ENCODE measurements around the gene TAF3.

- TF ChIP-seq POLR2A (IDR thresholded peaks at IDR 0.05) (peak; percentile 34), POLR2AphosphoS5 (IDR thresholded peaks at IDR 0.05) (peak in 2 of 3 donors; percentile 69 to 74)
- TF ChIP-seq, protein P1, sequence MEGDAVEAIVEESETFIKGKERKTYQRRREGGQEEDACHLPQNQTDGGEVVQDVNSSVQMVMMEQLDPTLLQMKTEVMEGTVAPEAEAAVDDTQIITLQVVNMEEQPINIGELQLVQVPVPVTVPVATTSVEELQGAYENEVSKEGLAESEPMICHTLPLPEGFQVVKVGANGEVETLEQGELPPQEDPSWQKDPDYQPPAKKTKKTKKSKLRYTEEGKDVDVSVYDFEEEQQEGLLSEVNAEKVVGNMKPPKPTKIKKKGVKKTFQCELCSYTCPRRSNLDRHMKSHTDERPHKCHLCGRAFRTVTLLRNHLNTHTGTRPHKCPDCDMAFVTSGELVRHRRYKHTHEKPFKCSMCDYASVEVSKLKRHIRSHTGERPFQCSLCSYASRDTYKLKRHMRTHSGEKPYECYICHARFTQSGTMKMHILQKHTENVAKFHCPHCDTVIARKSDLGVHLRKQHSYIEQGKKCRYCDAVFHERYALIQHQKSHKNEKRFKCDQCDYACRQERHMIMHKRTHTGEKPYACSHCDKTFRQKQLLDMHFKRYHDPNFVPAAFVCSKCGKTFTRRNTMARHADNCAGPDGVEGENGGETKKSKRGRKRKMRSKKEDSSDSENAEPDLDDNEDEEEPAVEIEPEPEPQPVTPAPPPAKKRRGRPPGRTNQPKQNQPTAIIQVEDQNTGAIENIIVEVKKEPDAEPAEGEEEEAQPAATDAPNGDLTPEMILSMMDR (IDR thresholded peaks at IDR 0.05) = no peak
Observed at GRCh38 chr10:7787857-7788638, 30.3 kb upstream of the TAF3 start, which contains the start of the genes ATP5F1C and KIN.

Measured in breast epithelium (tissue), 3 donors.